K562 (cell line): ENCODE measurements around the gene JAKMIP1. TPM values are rescaled to one million over a fixed set of nuclear protein-coding genes. Genes with fewer than 3 reads are reported as not detected.

ENCODE experiments used
- ATAC-seq: fragments of 200-7000 bp; cut with Tn5 transposase; 3 replicates; pipeline ENCODE4 v1.9.1; 2020; ENCODE audit warnings: moderate library complexity
- BruUV-seq: library from RNA; stranded (reverse); fragments of 400-500 nt; replicated peaks from 2 replicates; lab custom pipeline; 2021; lab: Mats Ljungman, UMichigan
- CTCF ChIA-PET: fragments of 300-600 bp; formaldehyde crosslinking; extraction: SDS; loops from one replicate; lab custom pipeline; 2021; ENCODE audit warnings: low intra/inter-chr PET ratio; lab: Yijun Ruan, JAX
- POLR2A ChIA-PET: fragments of 300-600, 350-650 bp; sonication (Branson Sonifier 250); formaldehyde crosslinking; extraction: SDS; loops from one replicate; lab custom pipeline; 2021; ENCODE audit warnings: antibody characterized with exemption, inconsistent platforms; lab: Yijun Ruan, JAX
- DNase-seq, 4 experiments: peaks; one replicate each; pipeline versions ENCODE4 v3.0.0 to v3.0.0-alpha.2; 2011 to 2018; ENCODE audit warnings: low spot score in 3 of 4, mixed read lengths in 3 of 4; ENCODE audit errors: extremely low read depth in 1 of 4
- FAIRE-seq: peaks from 2 replicates; lab custom pipeline; 2011; peaks lifted over from hg19 to GRCh38; lab: Jason Lieb, UNC
- H2AFZ ChIP-seq: 2 replicates; pipeline ENCODE4 v1.6.0; 2011; ENCODE audit warnings: low read depth, low read length, control low read depth, inconsistent platforms
- H3K27ac ChIP-seq: fragments of 200-600 bp; 3 replicates; pipeline ENCODE4 v1.8.0; 2011; ENCODE audit warnings: low read depth, mild to moderate bottlenecking, control low read depth, inconsistent platforms, low read length, moderate library complexity, mixed read lengths; ENCODE audit errors: extremely low read depth
- H3K27me3 ChIP-seq, 2 experiments: fragments of 300-600 bp in 1 of 2; 2 replicates in 1 of 2; 3 replicates in 1 of 2; pipeline versions ENCODE4 v1.6.0 to v1.8.0; 2011; ENCODE audit warnings: inconsistent platforms in 2 of 2, low read length in 2 of 2, mild to moderate bottlenecking in 1 of 2, mixed read lengths in 1 of 2, moderate library complexity in 1 of 2; ENCODE audit not compliant: control insufficient read depth in 2 of 2, insufficient read depth in 2 of 2
- H3K36me3 ChIP-seq: fragments of 300-600 bp; 3 replicates; pipeline ENCODE4 v1.8.0; 2011; ENCODE audit warnings: mild to moderate bottlenecking, low read length, inconsistent platforms; ENCODE audit not compliant: control insufficient read depth, insufficient read depth
- H3K4me1 ChIP-seq, 2 experiments: fragments of 200-600 bp in 1 of 2; replicated peaks in 1 of 2; 2 replicates in 1 of 2; 3 replicates in 1 of 2; pipeline versions ENCODE4 v1.5.1 to v1.8.0; 2011; ENCODE audit warnings: inconsistent platforms in 2 of 2, low read length in 2 of 2, mild to moderate bottlenecking in 1 of 2, mixed read lengths in 1 of 2, moderate library complexity in 1 of 2; ENCODE audit not compliant: control insufficient read depth in 2 of 2, insufficient read depth in 2 of 2
- H3K4me2 ChIP-seq: 2 replicates; pipeline ENCODE4 v1.6.1; 2011; ENCODE audit warnings: low read length, control low read depth, inconsistent platforms, mixed read lengths; ENCODE audit not compliant: insufficient read depth
- H3K4me3 ChIP-seq: fragments of 200-600 bp; sonication (generic), shearing (Covaris generic); 2 replicates; pipeline ENCODE4 v1.5.1; 2016; ENCODE audit warnings: control low read depth, inconsistent platforms
- H3K79me2 ChIP-seq: fragments of 200-600 bp; 3 replicates; pipeline ENCODE4 v1.8.0; 2011; ENCODE audit warnings: low read length, inconsistent platforms; ENCODE audit not compliant: control insufficient read depth, insufficient read depth
- H3K9ac ChIP-seq, 2 experiments: 2 replicates each; pipeline versions ENCODE4 v1.6.0 to v1.6.1; 2011; ENCODE audit warnings: low read depth in 2 of 2, low read length in 2 of 2, control low read depth in 1 of 2, inconsistent platforms in 1 of 2, mild to moderate bottlenecking in 1 of 2, mixed read lengths in 1 of 2; ENCODE audit not compliant: insufficient read depth in 1 of 2
- H3K9me1 ChIP-seq: one replicate; pipeline ENCODE4 v1.6.0; 2011; ENCODE audit warnings: inconsistent platforms, mild to moderate bottlenecking, low read length, moderate library complexity; ENCODE audit not compliant: control insufficient read depth, insufficient read depth
- H3K9me3 ChIP-seq: replicated peaks from 2 replicates; pipeline ENCODE4 v1.5.1; 2011; ENCODE audit warnings: low read depth, low read length, inconsistent platforms; ENCODE audit not compliant: control insufficient read depth, insufficient read depth
- H4K20me1 ChIP-seq: replicated peaks from 2 replicates; pipeline ENCODE4 v1.6.1; 2011; ENCODE audit warnings: low read length, inconsistent platforms, mixed read lengths; ENCODE audit not compliant: control insufficient read depth, insufficient read depth
- FOSL1 ChIP-seq: fragments of 200-800 bp; sonication (Bioruptor generic); conservative IDR thresholded peaks from 2 replicates; pipeline ENCODE4 v1.6.1; 2016; ENCODE audit warnings: missing genetic modification characterization, missing compliant biosample characterization
- PYGO2 ChIP-seq: fragments of 450-650 bp; IDR thresholded peaks from 2 replicates; pipeline ENCODE4 v1.6.1; 2016; ENCODE audit warnings: mild to moderate bottlenecking, missing genetic modification characterization, moderate library complexity, missing compliant biosample characterization
- TCF7L2 ChIP-seq: fragments of 150-350 bp; IDR thresholded peaks from 2 replicates; pipeline ENCODE4 v1.6.1; 2016; ENCODE audit warnings: low read depth, mild to moderate bottlenecking, low read length, moderate library complexity
- ZBTB11 ChIP-seq, 3 experiments: fragments of 200-800 bp in 1 of 3; fragments of 250-450 bp in 1 of 3; fragments of 450-650 bp in 1 of 3; sonication (Bioruptor Pico) in 1 of 3; sonication (Bioruptor generic) in 1 of 3; formaldehyde crosslinking in 1 of 3; IDR thresholded peaks; 2 replicates each; pipeline versions ENCODE4 v1.6.1 to v1.8.0; 2016 to 2022; ENCODE audit warnings: mild to moderate bottlenecking in 2 of 3, missing genetic modification characterization in 2 of 3, missing compliant biosample characterization in 1 of 3, moderate library complexity in 1 of 3
- ZNF318 ChIP-seq, 2 experiments: fragments of 450-650 bp; IDR thresholded peaks; 2 replicates each; pipeline ENCODE4 v1.6.1; 2016; ENCODE audit warnings: mild to moderate bottlenecking in 2 of 2, borderline replicate concordance in 1 of 2, low read depth in 1 of 2, moderate library complexity in 1 of 2
- WGBS: fragments of 100-300 bp; shearing (Covaris generic); methylation state at CpG from one replicate; pipeline ENCODE4 v1.1.6; 2016; ENCODE audit warnings: low coverage, mixed read lengths; ENCODE audit not compliant: insufficient coverage; ENCODE audit errors: missing lambda C conversion rate; 5-methylcytosine and 5-hydroxymethylcytosine counted together
- in situ Hi-C: fragments of 300-500 bp; cut with MboI; formaldehyde crosslinking; loops from 4 replicates; pipeline ENCODE4 v1.15.0; 2018; ENCODE audit warnings: inconsistent platforms, mixed read lengths
- intact Hi-C: fragments of 100-400 bp; cut with micrococcal nuclease; formaldehyde crosslinking; loops from 2 replicates; pipeline ENCODE4 v1.14.2; 2022
- polyA plus RNA-seq, 8 experiments: library from polyadenylated mRNA; depleted of rRNA in 4 of 8; stranded (reverse) in 5 of 8; unstranded in 3 of 8; fragments of >200 nt; fragmentation: Nextera tagmentation in 2 of 8; fragmentation: Illumina TruSeq in 1 of 8; extraction: Ambion mirVana in 2 of 8; extraction: Trizol in 1 of 8; gene quantifications; 2 replicates each; pipeline versions ENCODE4 v1.2.1 to v1.2.3, GENCODE V29; 2011 to 2014; ENCODE audit warnings: inconsistent platforms in 1 of 8, missing spikeins in 1 of 8
- total RNA-seq, 7 experiments: library from RNA; depleted of rRNA in 6 of 7; stranded (reverse); fragments of >200 nt in 6 of 7; fragmentation: Illumina TruSeq in 2 of 7; extraction: Trizol in 2 of 7; gene quantifications; 2 replicates each; pipeline versions ENCODE4 v1.2.1 to v1.2.3, GENCODE V29; 2011 to 2021; ENCODE audit warnings: low replicate concordance in 1 of 7

Gene JAKMIP1
- total and polyA plus RNA-seq, 9 of the 15 experiments (the other 6 are each of a cell fraction or from before 2014, with no cell fraction given) = not detected

DNA sequence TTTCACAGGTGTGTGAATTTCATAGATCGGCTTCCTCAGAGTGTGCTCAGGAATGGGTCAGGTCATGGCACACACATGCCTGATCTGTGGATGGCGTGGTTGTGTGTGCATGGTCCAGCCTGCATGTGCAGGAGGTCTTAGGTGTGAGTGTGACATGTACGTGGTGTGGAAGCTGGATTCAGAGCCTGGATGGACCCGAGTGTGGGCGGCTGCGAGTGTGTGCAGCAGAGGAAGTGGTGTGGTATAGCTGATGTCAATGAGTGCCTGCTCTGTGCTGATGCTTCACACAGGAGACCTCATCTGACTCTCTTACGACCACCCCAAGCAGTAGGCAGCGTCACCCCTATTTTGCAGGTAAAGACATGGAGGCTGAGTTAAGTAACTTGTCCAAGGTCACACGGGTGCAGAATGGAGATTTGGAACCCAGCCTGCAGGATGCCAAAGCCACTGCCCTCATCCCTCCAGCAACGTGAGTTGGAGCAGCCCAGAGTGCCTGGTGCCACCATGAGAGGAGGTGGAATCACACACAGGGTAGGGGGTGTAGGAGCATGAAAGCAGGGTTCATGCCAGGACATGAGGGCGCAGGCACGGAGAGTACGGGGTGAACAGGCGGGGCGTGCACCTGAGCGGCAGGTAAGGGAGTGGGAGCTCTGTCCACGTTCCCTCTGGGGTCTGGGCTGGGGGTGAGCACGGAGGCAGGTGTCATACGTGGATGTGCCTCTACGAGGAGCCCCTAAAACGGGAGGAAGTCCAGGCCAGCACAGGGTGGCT lies 157.9 kb downstream of the JAKMIP1 start (continued):
- TF ChIP-seq ZBTB11 (CRISPR knock-in tag; IDR thresholded peaks at IDR 0.05) = no peak

- ChIA-PET POLR2A (interaction anchor here (0.6 kb wide), 2 partner anchors 22 to 217 kb away, joined by 3 read pairs; no protein-coding TSS in a partner anchor), CTCF (no interaction called here)
- FAIRE-seq = no peak
- Histone ChIP-seq H4K20me1 (0 out of 2 replicates have a peak, but pooled peaks cover 4% of the 10 kb centered on the region), H3K9me1 (no peaks in the 10 kb centered on the region), H3K4me1 (no peaks in the 10 kb centered on the region), H3K4me2 (no peak overlapping the region), H3K9ac (no peak overlapping the region), H3K27ac (no peak overlapping the region), H3K79me2 (no peaks in the 10 kb centered on the region), H3K9me3 (no peaks in the 10 kb centered on the region), H3K36me3 (no peaks in the 10 kb centered on the region), H3K4me3 (no peak overlapping the region), H3K27me3 (peaks cover 0 to 27% of the 10 kb centered on the region in 2 experiments; a peak in 3 of 5 replicates), H2AFZ (no peak overlapping the region)
- in situ Hi-C loops (no loop called here), intact Hi-C loops (no loop called here)
- no peak for DNase-seq
- no peak for ATAC-seq
- 2% methylated on average over 5 of the region's 5 CpGs for WGBS
- no TSS peak for BruUV-seq
- TF ChIP-seq PYGO2 (tag) (no peak), TCF7L2 (no peak), ZNF318 (IDR thresholded peaks at IDR 0.05; ENCODE audit: borderline replicate concordance in 1 of 2, low read depth in 1 of 2) (no peak), FOSL1 (tag) (no peak)
Measured at GRCh38 chr4:6041800-6042199, 158.5 kb downstream of the JAKMIP1 start.
